Ishikawa (cell line): ENCODE results near the gene THSD7A.

Experiments
- MAX ChIP-seq: IDR thresholded peaks from 2 replicates; pipeline ENCODE4 v1.6.1; 2012
- NFIC ChIP-seq: IDR thresholded peaks from 2 replicates; pipeline ENCODE4 v1.6.1; 2012

- TF ChIP-seq MAX (no peak), NFIC (no peak)
These were observed 11.2 kb upstream of the THSD7A start for GRCh38 chr7:11843113-11843765.
